ENCODE results near the gene ITPR1. TPM values are rescaled to one million over a fixed set of nuclear protein-coding genes. Genes with fewer than 3 reads are reported as not detected.
"Not testable (repeated sequence)": the region's sequence is repeated elsewhere in the genome, so short reads cannot be mapped to it uniquely, and the experiment has no call there.

The ITPR1 gene
- total RNA-seq, 2 experiments from 2014 or later, result 58.4 to 59.5 TPM

DNA sequence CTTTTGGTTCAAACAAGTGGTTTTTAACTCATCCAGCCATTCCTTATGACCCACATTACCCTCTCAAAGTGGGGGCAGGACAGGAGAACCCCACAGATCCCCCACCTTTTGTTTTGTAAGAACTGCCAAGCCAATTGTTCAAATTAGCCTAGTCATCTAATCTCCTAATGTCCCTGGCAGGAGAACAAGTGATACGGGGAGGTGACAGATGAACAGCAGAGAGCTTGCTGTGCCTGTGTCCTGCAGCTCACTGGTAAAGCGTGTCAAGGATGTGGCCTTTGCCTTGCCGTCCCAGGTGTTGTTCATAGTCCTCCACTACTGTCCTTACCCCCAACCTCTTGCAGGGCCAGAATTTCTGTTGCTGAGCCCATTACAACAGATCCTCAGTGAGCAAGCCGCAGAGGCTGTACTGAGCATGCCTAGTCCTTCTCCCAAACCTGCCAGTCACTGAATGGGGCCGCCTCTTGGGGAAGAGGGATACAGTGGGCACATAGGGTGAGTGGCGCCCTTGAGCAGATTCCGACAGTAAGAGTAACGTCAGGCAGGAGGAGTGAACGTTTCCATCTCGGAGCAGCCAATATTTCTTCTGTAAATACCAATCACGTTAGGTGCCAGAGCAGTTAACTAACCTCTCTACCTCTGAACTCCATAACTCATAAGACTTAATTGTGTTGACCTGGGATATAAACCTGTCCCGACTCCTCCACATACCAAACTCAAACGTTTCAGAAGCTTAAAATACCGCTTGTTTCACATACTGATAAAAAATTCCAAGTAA lies 87.4 kb downstream of the ITPR1 start:
- no peaks in the 10 kb centered on the region for H3K9me3 Mint-ChIP-seq
- DNase-seq, result no peak
- H3K36me3 Mint-ChIP-seq, result no peaks in the 10 kb centered on the region
- no peak overlapping the region for H3K4me3 Mint-ChIP-seq
- no peaks in the 10 kb centered on the region for H3K27me3 Mint-ChIP-seq
- H3K4me1 Mint-ChIP-seq, result peaks cover 39% of the 10 kb centered on the region
- no peak overlapping the region for H3K27ac Mint-ChIP-seq

DNA sequence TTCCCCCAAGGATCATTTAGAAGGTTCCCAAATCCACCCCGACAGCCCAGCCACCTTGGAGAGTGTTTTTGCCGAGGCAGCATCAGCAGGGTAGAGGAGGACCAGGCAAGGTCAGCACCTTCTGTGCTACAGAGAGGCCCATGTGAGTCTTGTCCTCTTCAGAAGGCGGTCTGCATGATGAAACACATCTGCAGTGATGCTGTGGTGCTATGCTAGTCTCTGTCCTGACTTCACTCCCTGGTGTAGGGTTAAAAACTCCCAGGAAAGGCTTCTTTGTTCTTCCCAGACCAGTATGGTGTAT lies 87.9 kb downstream of the ITPR1 start:
- Mint-ChIP-seq H3K27ac (no peak overlapping the region), H3K4me1 (peaks cover 40% of the 10 kb centered on the region), H3K9me3 (no peaks in the 10 kb centered on the region), H3K36me3 (peaks cover 1% of the 10 kb centered on the region), H3K27me3 (no peaks in the 10 kb centered on the region), H3K4me3 (no peak overlapping the region)
- no peak for DNase-seq

DNA sequence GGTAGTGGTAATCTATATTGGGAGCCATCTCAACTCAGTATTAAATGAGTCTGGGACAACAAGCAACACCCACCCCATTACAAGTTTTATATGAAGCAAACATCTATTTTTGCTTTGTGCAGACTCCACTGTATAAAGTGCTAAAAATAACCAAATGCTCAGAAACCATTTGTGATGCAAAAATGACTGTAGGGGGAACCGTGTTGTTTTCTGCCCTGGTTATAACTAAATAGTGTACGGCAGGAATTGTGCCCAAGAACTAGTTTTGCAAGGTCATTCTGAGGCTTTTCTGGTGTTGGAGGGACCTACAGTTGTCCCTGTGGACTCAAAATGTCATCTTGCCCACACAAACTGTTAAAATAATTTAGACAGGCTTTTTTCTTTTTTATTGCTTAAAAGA lies 88.3 kb downstream of the ITPR1 start:
- no peak for DNase-seq
- H3K4me1 Mint-ChIP-seq, result peaks cover 42% of the 10 kb centered on the region
- H3K9me3 Mint-ChIP-seq, result no peaks in the 10 kb centered on the region
- H3K36me3 Mint-ChIP-seq, result peaks cover 1% of the 10 kb centered on the region
- no peak overlapping the region for H3K27ac Mint-ChIP-seq
- no peak overlapping the region for H3K4me3 Mint-ChIP-seq
- no peaks in the 10 kb centered on the region for H3K27me3 Mint-ChIP-seq

DNA sequence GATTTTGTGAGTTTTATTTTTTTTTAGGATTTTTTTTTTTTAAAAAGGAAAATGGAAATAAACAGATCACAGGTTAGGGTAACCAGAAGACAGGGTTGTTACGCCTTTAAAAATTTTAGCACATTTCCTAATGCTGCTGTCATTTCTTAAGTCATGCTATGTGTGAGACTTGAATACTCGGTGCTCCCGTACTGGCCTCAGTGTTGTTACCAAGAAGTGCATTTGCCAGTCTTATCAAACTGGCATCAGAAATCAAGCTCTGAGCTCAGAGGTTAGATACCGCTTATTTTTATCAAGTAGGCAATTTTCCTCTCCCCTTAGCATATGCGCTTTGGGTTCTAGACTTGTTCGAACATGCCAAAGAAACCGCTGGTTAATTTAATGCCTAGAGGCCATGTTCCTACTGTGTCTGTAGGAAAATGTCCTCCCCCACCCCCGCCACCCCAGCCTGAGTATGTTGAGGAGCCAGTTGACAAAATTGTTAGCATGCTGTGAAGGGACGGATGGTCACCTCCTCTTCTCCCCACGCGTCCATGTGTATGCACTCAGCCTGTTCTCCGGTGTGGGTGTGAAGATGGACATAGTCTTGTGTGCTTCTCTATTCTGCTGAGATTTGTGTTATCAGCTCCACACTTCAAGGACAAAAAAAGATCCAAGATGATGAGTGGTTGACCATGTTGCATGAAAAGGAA lies 88.9 kb downstream of the ITPR1 start:
- H3K36me3 Mint-ChIP-seq, result peaks cover 1% of the 10 kb centered on the region
- no peaks in the 10 kb centered on the region for H3K9me3 Mint-ChIP-seq
- H3K27me3 Mint-ChIP-seq, result no peaks in the 10 kb centered on the region
- H3K4me3 Mint-ChIP-seq, result no peak overlapping the region
- peaks cover 45% of the 10 kb centered on the region for H3K4me1 Mint-ChIP-seq
- no peak overlapping the region for H3K27ac Mint-ChIP-seq
- no peak for DNase-seq

GRCh38 chr3:4582624-4583023 lies 89.5 kb downstream of the ITPR1 start:
- peaks cover 1% of the 10 kb centered on the region for H3K36me3 Mint-ChIP-seq
- no peak overlapping the region for H3K27ac Mint-ChIP-seq
- no peaks in the 10 kb centered on the region for H3K9me3 Mint-ChIP-seq
- H3K4me1 Mint-ChIP-seq, result peaks cover 51% of the 10 kb centered on the region
- no peak for DNase-seq
- H3K4me3 Mint-ChIP-seq, result no peak overlapping the region
- no peaks in the 10 kb centered on the region for H3K27me3 Mint-ChIP-seq

- Mint-ChIP-seq H3K9me3 (no peaks in the 10 kb centered on the region), H3K4me3 (no peak overlapping the region), H3K27ac (no peak overlapping the region), H3K27me3 (no peaks in the 10 kb centered on the region), H3K4me1 (peaks cover 57% of the 10 kb centered on the region), H3K36me3 (peaks cover 1% of the 10 kb centered on the region)
- DNase-seq, result no peak
Observed at GRCh38 chr3:4583416-4583815, 90.3 kb downstream of the ITPR1 start.

- Mint-ChIP-seq H3K27ac (peak overlapping the region; percentile 92), H3K4me1 (peaks cover 66% of the 10 kb centered on the region), H3K4me3 (peak overlapping the region; percentile 81), H3K27me3 (no peaks in the 10 kb centered on the region), H3K36me3 (peaks cover 1% of the 10 kb centered on the region), H3K9me3 (no peaks in the 10 kb centered on the region)
- peak; percentile 38 for DNase-seq
Observed at GRCh38 chr3:4584456-4585249, 91.5 kb downstream of the ITPR1 start.

DNA sequence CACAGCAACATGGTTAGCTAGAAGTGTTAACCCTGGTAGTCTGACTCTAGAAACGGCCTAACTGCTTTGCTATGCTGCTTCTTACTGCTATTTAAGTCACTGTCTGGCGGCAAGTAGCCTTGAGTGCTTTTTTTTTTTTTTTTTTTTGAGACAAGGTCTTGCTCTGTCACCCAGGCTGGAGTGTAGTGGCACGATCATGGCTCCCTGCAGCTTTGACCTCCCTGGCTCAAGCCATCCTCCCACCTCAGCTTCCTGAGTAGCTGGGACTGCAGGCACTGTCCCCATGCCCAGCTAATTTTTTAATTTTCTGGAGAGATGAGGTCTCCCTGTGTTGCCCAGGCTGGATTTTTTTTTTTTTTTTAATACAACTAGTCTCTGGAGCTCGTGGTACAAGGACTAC lies 93.2 kb downstream of the ITPR1 start:
- DNase-seq, result no peak
- H3K36me3 Mint-ChIP-seq, result peaks cover 5% of the 10 kb centered on the region
- no peak overlapping the region for H3K4me3 Mint-ChIP-seq
- H3K9me3 Mint-ChIP-seq, result peaks cover 3% of the 10 kb centered on the region
- H3K4me1 Mint-ChIP-seq, result peaks cover 62% of the 10 kb centered on the region
- H3K27ac Mint-ChIP-seq, result no peak overlapping the region
- no peaks in the 10 kb centered on the region for H3K27me3 Mint-ChIP-seq

DNA sequence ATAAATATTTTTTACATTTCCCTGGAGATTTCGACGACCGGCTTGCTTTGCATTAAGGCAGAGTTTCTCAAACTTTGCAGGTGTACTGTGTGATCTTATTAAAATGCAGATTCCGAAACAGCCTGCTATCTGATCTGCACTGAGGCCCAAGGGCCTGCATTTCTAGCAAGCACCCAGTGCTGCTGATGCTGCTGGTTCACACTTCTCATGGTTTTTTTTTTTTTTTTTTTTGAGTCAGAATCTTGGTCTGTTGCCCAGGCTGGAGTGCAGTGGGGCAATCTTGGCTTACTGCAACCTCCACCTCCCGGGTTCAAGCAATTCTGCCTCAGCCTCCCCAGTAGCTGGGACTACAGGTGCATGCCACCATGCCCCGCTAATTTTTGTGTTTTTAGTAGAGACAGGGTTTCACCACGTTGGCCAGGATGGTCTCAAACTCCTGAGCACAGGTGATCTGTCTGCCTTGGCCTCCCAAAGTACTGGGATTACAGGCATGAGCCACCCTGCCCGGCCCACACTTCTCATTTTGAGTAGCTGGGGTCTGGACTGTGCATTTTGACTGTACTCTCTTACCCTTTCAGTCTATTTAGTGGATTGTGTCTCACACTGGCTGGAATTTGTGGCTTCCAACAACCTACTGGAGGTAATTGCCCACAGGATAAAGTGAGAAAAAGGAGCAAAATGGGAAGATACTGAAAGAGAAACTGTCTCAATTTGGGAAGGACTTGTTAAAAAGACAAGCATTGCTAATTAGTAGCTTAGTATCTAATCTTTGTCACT lies 94.1 kb downstream of the ITPR1 start:
- H3K9me3 Mint-ChIP-seq, result peaks cover 3% of the 10 kb centered on the region
- DNase-seq, result no peak
- no peaks in the 10 kb centered on the region for H3K27me3 Mint-ChIP-seq
- no peak overlapping the region for H3K4me3 Mint-ChIP-seq
- peaks cover 7% of the 10 kb centered on the region for H3K36me3 Mint-ChIP-seq
- no peak overlapping the region for H3K27ac Mint-ChIP-seq
- H3K4me1 Mint-ChIP-seq, result peaks cover 60% of the 10 kb centered on the region

DNA sequence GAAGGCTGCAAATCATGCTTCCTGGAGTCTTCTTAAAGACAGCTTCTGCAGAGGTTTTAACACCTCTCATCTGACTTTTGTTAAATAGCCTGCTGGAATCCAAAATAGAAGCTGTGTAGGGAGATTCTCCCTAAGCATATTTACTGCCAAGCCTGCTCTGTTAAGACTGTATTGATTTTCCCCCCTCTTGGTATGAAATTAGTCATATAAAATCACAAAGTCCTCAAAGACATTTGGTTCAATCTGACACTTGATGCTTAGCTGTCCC lies 94.6 kb downstream of the ITPR1 start:
- Mint-ChIP-seq H3K9me3 (peaks cover 3% of the 10 kb centered on the region), H3K27ac (no peak overlapping the region), H3K27me3 (no peaks in the 10 kb centered on the region), H3K4me1 (peaks cover 55% of the 10 kb centered on the region), H3K36me3 (peaks cover 7% of the 10 kb centered on the region), H3K4me3 (no peak overlapping the region)
- no peak for DNase-seq

GRCh38 chr3:4588466-4588865 lies 95.3 kb downstream of the ITPR1 start:
- H3K4me1 Mint-ChIP-seq, result peaks cover 55% of the 10 kb centered on the region
- peaks cover 3% of the 10 kb centered on the region for H3K9me3 Mint-ChIP-seq
- no peak overlapping the region for H3K27ac Mint-ChIP-seq
- no peaks in the 10 kb centered on the region for H3K27me3 Mint-ChIP-seq
- no peak overlapping the region for H3K4me3 Mint-ChIP-seq
- H3K36me3 Mint-ChIP-seq, result peaks cover 7% of the 10 kb centered on the region
- no peak for DNase-seq

DNA sequence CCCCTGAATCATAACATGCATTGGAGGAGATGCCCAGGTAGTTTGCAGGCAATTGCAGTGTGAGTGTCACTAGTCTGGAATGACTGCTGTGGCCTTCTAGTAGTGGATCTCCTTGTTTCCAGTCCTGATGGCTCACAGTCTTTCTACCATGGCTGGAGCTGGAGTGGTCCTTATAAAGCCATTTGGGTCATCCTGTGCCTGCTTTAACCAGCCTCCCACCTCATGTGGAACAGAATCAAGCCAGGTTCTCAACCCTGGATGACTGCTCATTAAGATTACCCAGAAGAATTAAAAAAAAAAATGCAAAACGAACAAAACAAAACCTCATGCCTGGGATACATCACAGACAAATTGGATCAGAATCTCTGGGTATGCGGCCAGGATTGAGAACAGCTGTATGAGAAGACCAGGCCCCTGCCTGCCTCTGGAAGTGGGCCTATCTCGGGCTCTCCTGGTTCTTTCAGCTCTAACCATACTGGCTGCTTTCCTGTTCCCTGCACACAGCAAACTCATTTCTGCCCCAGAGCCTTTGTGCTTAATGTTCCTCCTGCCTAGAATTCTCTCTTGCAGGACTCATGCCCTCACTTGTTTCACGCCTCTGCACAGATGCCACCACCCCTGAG lies 96.4 kb downstream of the ITPR1 start:
- H3K36me3 Mint-ChIP-seq, result peaks cover 7% of the 10 kb centered on the region
- peaks cover 44% of the 10 kb centered on the region for H3K4me1 Mint-ChIP-seq
- peaks cover 3% of the 10 kb centered on the region for H3K9me3 Mint-ChIP-seq
- H3K27me3 Mint-ChIP-seq, result no peaks in the 10 kb centered on the region
- no peak for DNase-seq
- peak overlapping the region; percentile 47 for H3K27ac Mint-ChIP-seq
- H3K4me3 Mint-ChIP-seq, result no peak overlapping the region

GRCh38 chr3:4590849-4591248 lies 97.7 kb downstream of the ITPR1 start:
- not testable (repeated sequence) for H3K36me3 Mint-ChIP-seq, H3K9me3 Mint-ChIP-seq, H3K27ac Mint-ChIP-seq, DNase-seq, H3K4me3 Mint-ChIP-seq, H3K27me3 Mint-ChIP-seq
- H3K4me1 Mint-ChIP-seq, result peaks cover 42% of the 10 kb centered on the region

DNA sequence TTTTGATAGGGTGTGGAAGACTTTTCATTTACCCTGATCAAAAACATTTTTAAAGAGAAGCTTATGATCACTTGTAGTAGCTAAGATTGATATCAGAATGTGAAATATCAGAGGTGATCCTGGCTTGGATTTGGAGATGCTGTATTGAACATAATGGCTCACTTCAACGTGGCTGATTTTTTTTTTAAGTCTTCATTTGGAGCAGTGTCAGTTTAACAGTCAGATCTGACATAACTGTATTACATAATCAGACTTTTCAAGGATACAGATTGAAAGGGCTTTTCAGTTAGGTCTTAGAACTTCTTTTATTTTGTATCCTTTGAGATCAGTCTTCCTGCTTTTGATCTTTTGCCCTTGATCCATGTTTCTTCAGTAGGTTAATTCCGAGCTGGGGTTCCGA lies 98.5 kb downstream of the ITPR1 start:
- no peak overlapping the region for H3K4me3 Mint-ChIP-seq
- no peaks in the 10 kb centered on the region for H3K27me3 Mint-ChIP-seq
- no peak for DNase-seq
- peaks cover 38% of the 10 kb centered on the region for H3K4me1 Mint-ChIP-seq
- H3K36me3 Mint-ChIP-seq, result peaks cover 5% of the 10 kb centered on the region
- peaks cover 3% of the 10 kb centered on the region for H3K9me3 Mint-ChIP-seq
- H3K27ac Mint-ChIP-seq, result no peak overlapping the region

GRCh38 chr3:4593014-4593413 lies 99.9 kb downstream of the ITPR1 start:
- Mint-ChIP-seq H3K27ac (no peak overlapping the region), H3K4me1 (peaks cover 34% of the 10 kb centered on the region), H3K4me3 (no peak overlapping the region), H3K36me3 (peaks cover 5% of the 10 kb centered on the region), H3K27me3 (no peaks in the 10 kb centered on the region), H3K9me3 (peaks cover 3% of the 10 kb centered on the region)
- DNase-seq, result no peak
